Endothelial cell of umbilical vein (primary cell): Measurements from ENCODE around the gene GLRB. TPM values are rescaled to one million over a fixed set of nuclear protein-coding genes. Genes with fewer than 3 reads are reported as not detected.

Source experiments
- BruUV-seq: library from RNA; stranded (reverse); fragments of 400-500 nt; replicated peaks from 2 replicates; lab custom pipeline; 2021; lab: Mats Ljungman, UMichigan
- CTCF ChIA-PET: fragments of 300-600, 350-600 bp; sonication (Branson Sonifier 250); formaldehyde crosslinking; loops from one replicate; lab custom pipeline; 2021; ENCODE audit warnings: antibody characterized with exemption, inconsistent platforms; lab: Charles Lee
- POLR2A ChIA-PET: fragments of 300-600, 350-600 bp; sonication (Branson Sonifier 250); formaldehyde crosslinking; loops from one replicate; lab custom pipeline; 2021; ENCODE audit warnings: antibody characterized with exemption, inconsistent platforms; lab: Charles Lee
- DNase-seq: peaks from one replicate; pipeline ENCODE4 v3.0.0-alpha.2; 2011; ENCODE audit warnings: low read depth, low spot score
- FAIRE-seq: peaks from 2 replicates; lab custom pipeline; 2011; peaks lifted over from hg19 to GRCh38; lab: Jason Lieb, UNC
- H2AFZ ChIP-seq: 2 replicates; pipeline ENCODE4 v1.6.0; 2012; ENCODE audit warnings: low read depth, low read length, control low read depth, inconsistent platforms
- H3K27ac ChIP-seq: 2 replicates; pipeline ENCODE4 v1.5.1; 2011; ENCODE audit warnings: low read depth, mild to moderate bottlenecking, control low read depth, low read length, moderate library complexity; ENCODE audit not compliant: insufficient read depth
- H3K27me3 ChIP-seq, 2 experiments: 2 replicates each; pipeline versions ENCODE4 v1.6.0 to v1.6.1; 2011; ENCODE audit warnings: low read length in 2 of 2, mixed read lengths in 1 of 2; ENCODE audit not compliant: control insufficient read depth in 2 of 2, insufficient read depth in 2 of 2
- H3K36me3 ChIP-seq, 2 experiments: 2 replicates in 1 of 2; 3 replicates in 1 of 2; pipeline ENCODE4 v1.5.1; 2011; ENCODE audit warnings: low read length in 2 of 2, mild to moderate bottlenecking in 1 of 2, moderate library complexity in 1 of 2; ENCODE audit not compliant: control insufficient read depth in 2 of 2, insufficient read depth in 2 of 2; ENCODE audit errors: extremely low read depth in 1 of 2
- H3K4me1 ChIP-seq: 3 replicates; pipeline ENCODE4 v1.5.1; 2011; ENCODE audit warnings: mild to moderate bottlenecking, low read length; ENCODE audit not compliant: control insufficient read depth, insufficient read depth; ENCODE audit errors: extremely low read depth
- H3K4me2 ChIP-seq: 2 replicates; pipeline ENCODE4 v1.6.1; 2011; ENCODE audit warnings: low read length, control low read depth, mixed read lengths; ENCODE audit not compliant: insufficient read depth
- H3K4me3 ChIP-seq, 3 experiments: fragments of 200-600 bp in 1 of 3; sonication (generic), shearing (Covaris generic) in 1 of 3; replicated peaks in 1 of 3; 2 replicates each; pipeline ENCODE4 v1.5.1; 2011 to 2016; ENCODE audit warnings: control low read depth in 3 of 3, low read length in 3 of 3, mild to moderate bottlenecking in 2 of 3, inconsistent platforms in 1 of 3, low read depth in 1 of 3, moderate library complexity in 1 of 3; ENCODE audit not compliant: insufficient read depth in 1 of 3
- H3K79me2 ChIP-seq: 2 replicates; pipeline ENCODE4 v1.6.0; 2012; ENCODE audit warnings: low read length, inconsistent platforms; ENCODE audit not compliant: control insufficient read depth, insufficient read depth
- H3K9ac ChIP-seq: replicated peaks from 2 replicates; pipeline ENCODE3; 2011; ENCODE audit warnings: low read length, control low read depth; ENCODE audit not compliant: insufficient read depth; ENCODE audit errors: extremely low read depth
- H3K9me1 ChIP-seq: replicated peaks from 3 replicates; pipeline ENCODE4 v1.6.0; 2011; ENCODE audit warnings: mild to moderate bottlenecking, low read length; ENCODE audit not compliant: control insufficient read depth, insufficient read depth; ENCODE audit errors: extremely low read depth
- H3K9me3 ChIP-seq: replicated peaks from 2 replicates; pipeline ENCODE4 v1.5.1; 2012; ENCODE audit warnings: low read length, inconsistent platforms; ENCODE audit not compliant: control insufficient read depth, insufficient read depth
- H4K20me1 ChIP-seq: replicated peaks from 2 replicates; pipeline ENCODE3; 2011; ENCODE audit warnings: mild to moderate bottlenecking, low read length; ENCODE audit not compliant: control insufficient read depth, insufficient read depth; ENCODE audit errors: extremely low read depth
- FOS ChIP-seq: IDR thresholded peaks from 2 replicates; pipeline ENCODE4 v1.6.1; 2011; ENCODE audit warnings: mild to moderate bottlenecking, low read length, moderate library complexity, borderline replicate concordance; ENCODE audit not compliant: insufficient read depth
- POLR2A ChIP-seq: IDR thresholded peaks from 2 replicates; pipeline ENCODE4 v1.6.1; 2012; ENCODE audit warnings: low read depth, mild to moderate bottlenecking, control low read depth, low read length
- POLR2AphosphoS5 ChIP-seq: IDR thresholded peaks from 2 replicates; pipeline ENCODE4 v1.6.1; 2012; ENCODE audit warnings: low read depth, mild to moderate bottlenecking, control low read depth, low read length, moderate library complexity; ENCODE audit not compliant: insufficient read depth
- dilution Hi-C: fragments of 300-500 bp; cut with MboI; formaldehyde crosslinking; loops from one replicate; pipeline ENCODE4 v1.15.0; 2019; ENCODE audit warnings: low sequenced_read_pairs; ENCODE audit not compliant: extremely low pct_ligation_motif_present
- intact Hi-C: fragments of 100-400 bp; cut with micrococcal nuclease; formaldehyde crosslinking; loops from one replicate; pipeline ENCODE4 v1.10.0; 2022
- polyA plus RNA-seq, 4 experiments: library from polyadenylated mRNA; depleted of rRNA in 3 of 4; stranded (reverse) in 3 of 4; unstranded in 1 of 4; fragments of >200 nt; gene quantifications; 2 replicates each; pipeline versions ENCODE4 v1.2.1 to v1.2.3, GENCODE V29; 2011 to 2012; ENCODE audit warnings: missing spikeins in 1 of 4
- small RNA-seq: library from RNA; depleted of rRNA; stranded (forward); fragments of <200 nt; gene quantifications from one replicate; pipeline ENCODE3, GENCODE V24; 2012; ENCODE audit warnings: low replicate concordance, low read depth; ENCODE audit not compliant: insufficient read depth, insufficient read length
- total RNA-seq: library from RNA; stranded (reverse); gene quantifications from 2 replicates; pipeline ENCODE4 v1.2.3, GENCODE V29; 2021

The GLRB gene
- total and polyA plus RNA-seq, 2 donors (not counting 3 experiments of a cell fraction or from before 2014, with no cell fraction given), result 3.8 to 5.7 TPM

DNA sequence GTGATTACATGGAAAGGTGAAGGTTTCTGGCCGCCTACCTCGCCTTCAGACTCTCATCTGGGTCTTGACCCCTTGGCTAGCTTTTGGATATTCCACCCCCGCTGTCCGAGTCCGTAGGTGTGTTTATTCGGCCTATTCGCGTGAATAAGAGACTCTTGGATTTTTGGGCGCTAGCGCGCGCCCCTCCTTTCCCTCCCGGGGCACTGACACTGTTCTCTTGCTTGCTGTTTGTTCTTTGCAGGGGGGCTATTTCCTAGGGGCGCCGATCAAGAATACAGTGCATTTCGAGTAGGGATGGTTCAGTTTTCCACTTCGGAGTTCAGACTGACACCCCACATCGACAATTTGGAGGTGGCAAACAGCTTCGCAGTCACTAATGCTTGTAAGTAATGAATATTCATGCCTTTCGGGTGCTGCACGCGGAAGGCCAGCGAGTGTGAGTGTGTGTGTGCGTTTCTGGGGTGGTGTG lies 145.5 kb downstream of the GLRB start:
- Histone ChIP-seq H3K4me1 (peaks cover 7% of the 10 kb centered on the region), H3K27me3 (peaks cover 28 to 45% of the 10 kb centered on the region in 2 experiments), H4K20me1 (peaks cover 3% of the 10 kb centered on the region), H3K4me2 (peak overlapping the region; percentile 63), H3K79me2 (no peaks in the 10 kb centered on the region), H3K9me3 (no peaks in the 10 kb centered on the region), H3K9ac (no peak overlapping the region), H3K4me3 (no peak overlapping the region), H3K36me3 (no peaks in the 10 kb centered on the region), H3K9me1 (no peaks in the 10 kb centered on the region), H3K27ac (no peak overlapping the region), H2AFZ (no peak overlapping the region)
- ChIA-PET POLR2A (no interaction called here), CTCF (interaction anchor here (1.4 to 3.1 kb wide), 4 partner anchors 10 to 758 kb away, joined by 4 to 41 read pairs (median 14); no protein-coding TSS in a partner anchor)
- DNase-seq (no peak), FAIRE-seq (no peak)
- TF ChIP-seq POLR2AphosphoS5 (no peak), FOS (no peak), POLR2A (no peak)
- dilution Hi-C loops, result no loop called here
- BruUV-seq, result no TSS peak
- intact Hi-C loops, result loop anchor here (5.0 kb wide), 1 partner anchor 481 kb away; no protein-coding TSS in a partner anchor

Small RNAs within 50 kb of the gene (small RNA-seq; reads per million reads assigned to genes)
- gene RF00019 (not detected), gene RNU6-582P (not detected)

Other genes with a start within 250 kb of the GLRB start
- gene PDGFC, start 104.4 kb upstream of the GLRB start, total RNA-seq, result 5.3 and 6.7 TPM in 2 replicates
- 1.9 and 2.7 TPM in 2 replicates for gene PDGFC, start 104.4 kb upstream of the GLRB start, polyA plus RNA-seq
- gene GRIA2, start 144.6 kb downstream of the GLRB start, total RNA-seq, result not detected in 2 replicates
- not detected in 2 replicates for gene GRIA2, start 144.6 kb downstream of the GLRB start, polyA plus RNA-seq